Endodermal cell (in vitro differentiated cells): ENCODE data around the gene CMIP. TPM values are rescaled to one million over a fixed set of nuclear protein-coding genes. Genes with fewer than 3 reads are reported as not detected.
A peak's percentile ranks its signal among the peaks of the same experiment; 100 is the strongest.

Experiments
- DNase-seq: peaks from one replicate; pipeline ENCODE4 v3.0.0-alpha.2; 2017
- H3K27ac ChIP-seq: 2 replicates; pipeline ENCODE4 v1.5.1; 2013; ENCODE audit warnings: mild to moderate bottlenecking, low read depth, low read length, moderate library complexity
- H3K27me3 ChIP-seq: 2 replicates; pipeline ENCODE4 v1.6.1; 2013; ENCODE audit warnings: mild to moderate bottlenecking, low read length, moderate library complexity; ENCODE audit not compliant: insufficient read depth, control insufficient read depth, poor library complexity, severe bottlenecking
- H3K36me3 ChIP-seq: 2 replicates; pipeline ENCODE4 v1.7.0; 2013; ENCODE audit warnings: mild to moderate bottlenecking, low read length, moderate library complexity; ENCODE audit not compliant: control insufficient read depth, insufficient read depth
- H3K4me1 ChIP-seq: one replicate; pipeline ENCODE4 v1.7.0; 2013; ENCODE audit warnings: low read length; ENCODE audit not compliant: control insufficient read depth, insufficient read depth
- H3K4me3 ChIP-seq: 2 replicates; pipeline ENCODE4 v1.5.1; 2013; ENCODE audit warnings: mild to moderate bottlenecking, low read length, moderate library complexity
- H3K9ac ChIP-seq: 2 replicates; pipeline ENCODE4 v1.6.1; 2013; ENCODE audit warnings: mild to moderate bottlenecking, low read length, moderate library complexity; ENCODE audit not compliant: poor library complexity, severe bottlenecking; ENCODE audit errors: extremely low read depth
- H3K9me3 ChIP-seq: 2 replicates; pipeline ENCODE4 v1.6.1; 2013; ENCODE audit warnings: mild to moderate bottlenecking, low read length, moderate library complexity; ENCODE audit not compliant: control insufficient read depth
- H3K27ac Mint-ChIP-seq: 2 replicates; pipeline ENCODE4 v1.8.0; 2020; ENCODE audit warnings: mixed read lengths
- H3K27me3 Mint-ChIP-seq: 2 replicates; pipeline ENCODE4 v1.8.0; 2021; ENCODE audit warnings: mild to moderate bottlenecking, mixed read lengths; ENCODE audit not compliant: insufficient read depth
- H3K36me3 Mint-ChIP-seq: 2 replicates; pipeline ENCODE4 v1.8.0; 2020; ENCODE audit warnings: low read depth, mixed read lengths
- H3K4me1 Mint-ChIP-seq: 2 replicates; pipeline ENCODE4 v1.8.0; 2020; ENCODE audit warnings: mixed read lengths
- H3K4me3 Mint-ChIP-seq: 2 replicates; pipeline ENCODE4 v1.8.0; 2020; ENCODE audit warnings: mild to moderate bottlenecking, moderate library complexity, mixed read lengths
- H3K9me3 Mint-ChIP-seq: 2 replicates; pipeline ENCODE4 v1.8.0; 2020; ENCODE audit warnings: mild to moderate bottlenecking, mixed read lengths
- WGBS, 2 experiments: methylation state at CpG; one replicate each; pipeline versions ENCODE4 v1.1.5 to v1.1.7; 2013; ENCODE audit warnings: missing lambda C conversion rate in 2 of 2, mixed read lengths in 1 of 2; ENCODE audit not compliant: insufficient coverage in 1 of 2, insufficient read length in 1 of 2; 5-methylcytosine and 5-hydroxymethylcytosine counted together
- total RNA-seq, 2 donors: library from RNA; stranded (reverse); fragmentation: NEBNext Ultra II Directional in 1 of 2; extraction: Animal tissue kit (Norgen Biotek cat#: 25700) in 1 of 2; gene quantifications; 2 replicates in 1 of 2; 3 replicates in 1 of 2; pipeline ENCODE4 v1.2.1, GENCODE V29; 2021
- TF ChIP-seq, protein P1 (sequence below): fragments of 200-600 bp; sonication (generic); conservative IDR thresholded peaks from 2 replicates; pipeline ENCODE4 v1.5.0; 2021; ENCODE audit warnings: antibody characterized with exemption, mild to moderate bottlenecking

CMIP gene
- total RNA-seq, 2 donors from 2014 or later = 64.0 to 64.7 TPM

DNA sequence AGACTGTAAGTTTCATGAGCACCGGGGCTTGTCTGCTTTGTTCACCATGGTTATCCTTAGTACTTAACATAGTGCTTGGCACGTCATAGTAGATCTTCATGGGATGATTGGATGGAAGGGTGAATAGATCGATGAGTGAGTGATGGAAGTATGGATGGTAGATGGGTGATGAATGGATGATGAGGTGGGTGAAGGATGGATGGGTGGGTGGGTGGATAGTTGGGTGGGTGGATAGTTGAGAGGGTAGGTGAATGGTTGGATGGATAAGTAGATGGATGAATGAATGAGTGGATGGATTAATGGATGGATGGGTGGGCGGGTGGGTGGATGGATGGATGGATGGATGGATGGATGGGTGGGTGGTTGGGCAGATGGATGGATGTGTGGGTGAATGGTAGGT, 201.3 kb downstream of the CMIP start:
- peaks cover 9% of the 10 kb centered on the region for H3K36me3 Mint-ChIP-seq

DNA sequence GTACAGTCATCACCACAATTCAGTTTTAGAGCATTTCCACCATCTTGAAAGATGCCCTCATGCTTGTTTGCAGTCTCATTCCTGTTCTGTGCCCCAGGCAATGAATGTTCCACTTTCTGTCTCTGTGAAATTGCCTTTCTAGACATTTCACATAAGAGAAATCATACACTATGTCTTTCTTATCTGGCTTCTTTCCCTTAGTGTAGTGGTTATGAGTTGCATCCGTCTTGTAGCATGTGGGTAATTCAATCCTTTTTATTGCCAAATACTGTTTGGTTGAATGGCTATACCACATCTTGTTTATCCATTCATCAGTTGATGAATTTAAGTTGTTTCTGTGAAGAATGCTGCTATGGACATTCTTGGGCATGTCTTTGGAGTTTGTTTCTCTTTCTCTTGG, 202.0 kb downstream of the CMIP start:
- H3K9me3 Mint-ChIP-seq = no peaks in the 10 kb centered on the region
- no peaks in the 10 kb centered on the region for H3K27me3 ChIP-seq
- peaks cover 5% of the 10 kb centered on the region for H3K36me3 ChIP-seq
- TF ChIP-seq, protein P1, sequence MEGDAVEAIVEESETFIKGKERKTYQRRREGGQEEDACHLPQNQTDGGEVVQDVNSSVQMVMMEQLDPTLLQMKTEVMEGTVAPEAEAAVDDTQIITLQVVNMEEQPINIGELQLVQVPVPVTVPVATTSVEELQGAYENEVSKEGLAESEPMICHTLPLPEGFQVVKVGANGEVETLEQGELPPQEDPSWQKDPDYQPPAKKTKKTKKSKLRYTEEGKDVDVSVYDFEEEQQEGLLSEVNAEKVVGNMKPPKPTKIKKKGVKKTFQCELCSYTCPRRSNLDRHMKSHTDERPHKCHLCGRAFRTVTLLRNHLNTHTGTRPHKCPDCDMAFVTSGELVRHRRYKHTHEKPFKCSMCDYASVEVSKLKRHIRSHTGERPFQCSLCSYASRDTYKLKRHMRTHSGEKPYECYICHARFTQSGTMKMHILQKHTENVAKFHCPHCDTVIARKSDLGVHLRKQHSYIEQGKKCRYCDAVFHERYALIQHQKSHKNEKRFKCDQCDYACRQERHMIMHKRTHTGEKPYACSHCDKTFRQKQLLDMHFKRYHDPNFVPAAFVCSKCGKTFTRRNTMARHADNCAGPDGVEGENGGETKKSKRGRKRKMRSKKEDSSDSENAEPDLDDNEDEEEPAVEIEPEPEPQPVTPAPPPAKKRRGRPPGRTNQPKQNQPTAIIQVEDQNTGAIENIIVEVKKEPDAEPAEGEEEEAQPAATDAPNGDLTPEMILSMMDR = no peak
- no peak overlapping the region for H3K4me3 ChIP-seq
- H3K4me1 Mint-ChIP-seq = peaks cover 29% of the 10 kb centered on the region
- H3K27ac Mint-ChIP-seq = no peak overlapping the region
- no peaks in the 10 kb centered on the region for H3K27me3 Mint-ChIP-seq
- no peak overlapping the region for H3K4me3 Mint-ChIP-seq
- no CpG with 5 or more reads among the region's 1 CpG for WGBS, 2 experiments
- no peak for DNase-seq
- peaks cover 8% of the 10 kb centered on the region for H3K36me3 Mint-ChIP-seq
- no peak overlapping the region for H3K27ac ChIP-seq
- no peak overlapping the region for H3K9ac ChIP-seq
- H3K4me1 ChIP-seq = peaks cover 14% of the 10 kb centered on the region
- no peaks in the 10 kb centered on the region for H3K9me3 ChIP-seq

More for the DNA sequence above, 201.3 kb downstream of the CMIP start:
- Histone ChIP-seq H3K27ac (peak overlapping the region; percentile 84), H3K27me3 (no peaks in the 10 kb centered on the region), H3K4me1 (peaks cover 12% of the 10 kb centered on the region), H3K9me3 (no peaks in the 10 kb centered on the region), H3K36me3 (peaks cover 5% of the 10 kb centered on the region), H3K9ac (no peak overlapping the region), H3K4me3 (no peak overlapping the region)
- 95 to 100% methylated on average over 3 to 4 of the region's 4 CpGs for WGBS, 2 experiments
- H3K9me3 Mint-ChIP-seq = no peaks in the 10 kb centered on the region
- H3K27ac Mint-ChIP-seq = no peak overlapping the region
- no peak for DNase-seq
- TF ChIP-seq, protein P1 = no peak
- H3K4me3 Mint-ChIP-seq = no peak overlapping the region
- H3K27me3 Mint-ChIP-seq = no peaks in the 10 kb centered on the region
- peaks cover 23% of the 10 kb centered on the region for H3K4me1 Mint-ChIP-seq

DNA sequence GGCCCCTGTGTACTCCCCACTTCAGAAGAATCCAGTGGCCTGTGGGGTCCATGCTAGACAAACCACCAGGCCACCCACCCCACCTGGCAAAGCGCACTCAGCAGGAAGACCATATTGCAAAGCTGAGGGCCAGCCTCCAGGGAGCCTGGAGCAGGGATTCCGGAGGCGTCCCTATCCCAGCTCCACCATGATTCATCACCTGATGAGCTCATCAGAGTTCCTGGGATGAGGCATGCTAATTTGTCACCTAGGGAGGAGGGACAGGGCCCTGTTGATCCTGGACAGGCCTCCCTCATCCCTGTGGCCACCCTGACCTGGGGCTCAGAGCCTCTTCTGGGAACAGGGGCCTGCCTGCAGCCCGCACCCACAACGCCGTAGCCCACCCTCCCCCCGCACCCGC, 202.9 kb downstream of the CMIP start:
- H3K27me3 Mint-ChIP-seq = no peaks in the 10 kb centered on the region
- TF ChIP-seq, protein P1 = no peak
- Histone ChIP-seq H3K27ac (no peak overlapping the region), H3K9ac (no peak overlapping the region), H3K36me3 (peaks cover 8% of the 10 kb centered on the region), H3K4me1 (peaks cover 19% of the 10 kb centered on the region), H3K9me3 (no peaks in the 10 kb centered on the region), H3K27me3 (no peaks in the 10 kb centered on the region), H3K4me3 (no peak overlapping the region)
- peak overlapping the region; percentile 89 for H3K27ac Mint-ChIP-seq
- H3K9me3 Mint-ChIP-seq = no peaks in the 10 kb centered on the region
- no peaks in the 10 kb centered on the region for H3K36me3 Mint-ChIP-seq
- peaks cover 38% of the 10 kb centered on the region for H3K4me1 Mint-ChIP-seq
- DNase-seq = peak; percentile 82
- WGBS, 2 experiments = 72% methylated on average over 6 of the region's 8 CpGs; no CpG with 5 or more reads in 1 of the 2 experiments
- H3K4me3 Mint-ChIP-seq = no peak overlapping the region
